Activated T-cell treated with anti-CD3 and anti-CD28 coated beads for 48 hours (primary cell): ENCODE measurements around the gene AJM1.
A peak's percentile ranks its signal among the peaks of the same experiment; 100 is the strongest.
"Not testable (repeated sequence)": the region's sequence is repeated elsewhere in the genome, so short reads cannot be mapped to it uniquely, and the experiment has no call there.

ENCODE experiments used
- DNase-seq: peaks from one replicate; pipeline ENCODE4 v3.0.0-alpha.2; 2020; ENCODE audit warnings: low read depth

AJM1 gene

GRCh38 chr9:136842380-136842948 lies at the start of gene AJM1:
TSS of gene AJM1 (plus strand) at chr9:136842478. CDS start at chr9:136844415, 1,937 bp downstream.
- peak; percentile 81 for DNase-seq

DNA sequence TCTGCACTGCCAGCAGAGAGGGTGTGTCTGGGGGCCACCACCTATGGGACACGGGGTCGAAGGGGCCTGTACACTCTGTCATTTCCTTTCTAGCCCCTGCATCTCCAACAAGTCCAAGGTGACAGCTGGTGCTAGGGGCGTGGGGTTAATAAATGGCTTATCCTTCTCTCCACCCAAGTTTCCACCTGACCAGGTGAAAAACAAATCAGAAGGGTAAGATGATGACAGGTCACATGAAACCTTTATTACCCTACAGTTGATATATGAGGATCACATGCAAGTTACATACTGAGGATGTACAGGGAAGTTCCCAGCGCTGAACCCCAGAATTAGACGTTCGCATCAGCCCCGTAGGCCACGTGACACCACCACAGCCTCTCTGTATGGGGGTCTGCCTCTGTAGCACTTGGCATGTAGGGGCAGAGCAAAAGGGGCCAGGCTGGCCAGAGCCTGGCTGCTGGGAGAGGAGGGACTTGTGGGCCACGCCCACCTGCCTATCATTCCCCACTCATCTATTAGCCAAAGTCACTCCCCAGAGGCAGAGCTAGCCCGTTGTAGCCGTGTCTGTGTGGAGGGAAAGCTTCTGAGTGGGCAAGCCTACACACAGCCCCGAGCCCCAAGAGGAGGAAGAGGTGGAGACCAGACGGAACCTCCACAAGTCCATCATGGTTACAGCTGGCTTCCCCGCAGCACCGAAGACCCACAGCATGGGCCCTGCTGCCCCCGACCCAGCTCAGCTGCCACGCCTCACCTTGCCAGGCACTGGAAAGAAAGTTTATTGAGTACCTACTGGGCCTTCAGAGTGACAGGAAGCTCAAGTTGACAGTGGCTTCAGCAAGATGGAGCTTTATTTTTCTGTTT lies 49.0 kb upstream of the AJM1 start:
- DNase-seq = no peak

GRCh38 chr9:136794281-136794999 lies 47.8 kb upstream of the AJM1 start:
- DNase-seq = no peak

- DNase-seq = no peak
Observed at GRCh38 chr9:136795000-136795348, 47.3 kb upstream of the AJM1 start.

GRCh38 chr9:136796238-136796774 lies 46.0 kb upstream of the AJM1 start, which contains the start of gene CCDC183:
TSS of gene CCDC183 (plus strand) at chr9:136796338. CDS start at chr9:136796398, 60 bp downstream.
- DNase-seq = no peak

- DNase-seq = not testable (repeated sequence)
Observed at GRCh38 chr9:136796775-136797347, 45.4 kb upstream of the AJM1 start.

DNA sequence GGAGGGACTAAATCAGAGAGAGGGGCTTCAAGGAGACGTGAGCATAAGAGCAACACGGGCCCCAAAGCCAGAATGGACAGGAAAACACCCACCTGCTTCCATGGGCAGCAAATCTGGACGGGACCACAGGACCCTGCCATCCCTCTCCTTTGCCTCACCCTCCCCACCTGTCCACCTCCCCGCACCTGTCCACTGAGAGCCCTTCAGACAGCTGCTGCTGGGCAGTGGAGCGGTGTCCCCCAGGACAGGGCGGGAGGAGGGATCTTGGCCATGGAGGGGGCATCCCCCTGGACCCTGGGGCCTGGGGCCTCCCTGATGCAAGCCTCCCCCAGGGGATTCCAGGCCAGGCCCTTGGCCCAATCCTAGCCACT lies 43.6 kb upstream of the AJM1 start:
- DNase-seq = no peak

DNA sequence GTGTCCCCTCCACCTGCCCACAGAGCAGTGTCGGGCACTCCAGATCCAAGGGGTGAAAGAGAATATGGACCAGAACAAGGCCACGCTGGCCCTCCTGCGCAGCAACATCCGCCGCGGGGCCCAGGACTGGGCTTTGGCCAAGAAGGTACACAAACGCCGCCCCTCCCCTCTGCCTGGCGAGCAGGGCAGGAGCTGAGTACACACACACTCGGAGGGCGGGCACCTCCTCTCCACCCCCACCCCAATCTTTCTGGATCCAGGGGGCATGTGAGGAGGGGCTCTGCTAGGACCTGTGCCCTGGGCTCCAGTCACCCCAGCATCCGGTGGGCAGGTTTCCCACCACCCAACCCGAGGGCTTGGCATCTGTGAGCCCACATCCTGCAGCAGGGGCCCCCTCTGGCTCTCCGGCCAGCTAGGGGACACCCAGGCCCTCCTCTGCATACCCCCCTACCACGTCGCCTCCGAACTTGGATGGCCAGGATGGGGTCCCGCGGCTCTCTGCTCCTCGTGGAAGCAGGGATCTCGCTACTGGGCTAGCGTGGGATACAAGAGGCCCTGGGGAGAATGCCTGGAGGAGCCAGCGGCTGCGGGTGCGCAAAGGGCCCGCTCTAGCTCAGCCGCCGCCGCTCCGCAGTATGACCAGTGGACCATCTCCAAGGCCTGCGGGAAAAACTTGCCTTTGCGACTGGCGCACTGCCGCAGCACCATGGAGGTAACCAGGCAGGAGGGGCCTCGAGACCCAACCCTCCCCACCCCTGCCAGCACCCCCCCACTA lies 43.0 kb upstream of the AJM1 start:
- no peak for DNase-seq

DNA sequence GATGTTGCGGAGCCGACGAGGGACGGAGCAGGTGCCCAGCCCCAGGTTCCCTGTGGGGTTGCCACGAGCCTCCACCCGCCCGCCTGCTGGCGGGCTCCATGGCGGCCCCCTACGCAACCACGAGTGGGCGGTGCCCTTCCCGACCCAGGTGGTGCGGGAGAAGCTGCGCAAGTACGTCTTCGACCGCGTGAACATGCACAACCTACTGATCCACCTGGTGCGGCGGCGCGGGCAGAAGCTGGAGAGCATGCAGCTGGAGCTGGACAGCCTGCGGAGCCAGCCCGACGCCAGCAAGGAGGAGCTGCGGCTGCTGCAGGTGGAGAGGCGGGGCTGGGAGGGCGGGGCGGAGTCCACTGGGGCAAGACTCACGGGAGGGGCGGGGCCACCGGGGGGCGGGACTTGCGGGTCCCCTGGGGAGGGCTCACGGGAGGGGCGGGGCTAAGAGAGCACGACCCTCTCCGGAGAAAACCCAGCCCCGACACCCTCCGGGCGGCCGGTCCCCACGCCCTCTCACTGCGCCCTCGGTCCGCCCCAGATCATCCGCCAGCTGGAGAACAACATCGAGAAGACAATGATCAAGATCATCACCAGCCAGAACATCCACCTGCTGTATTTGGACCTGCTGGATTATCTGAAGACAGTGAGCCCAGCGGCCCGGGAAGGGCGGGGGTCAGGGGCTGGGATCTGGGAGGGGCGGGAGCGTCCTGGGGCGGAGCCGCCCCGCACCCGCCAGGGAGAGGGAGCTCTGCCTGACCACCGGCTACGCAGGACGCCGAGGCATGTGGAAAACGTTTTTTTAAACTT lies 42.2 kb upstream of the AJM1 start:
- peak; percentile 84 for DNase-seq

GRCh38 chr9:136802321-136802720 lies 40.0 kb upstream of the AJM1 start:
- no peak for DNase-seq

DNA sequence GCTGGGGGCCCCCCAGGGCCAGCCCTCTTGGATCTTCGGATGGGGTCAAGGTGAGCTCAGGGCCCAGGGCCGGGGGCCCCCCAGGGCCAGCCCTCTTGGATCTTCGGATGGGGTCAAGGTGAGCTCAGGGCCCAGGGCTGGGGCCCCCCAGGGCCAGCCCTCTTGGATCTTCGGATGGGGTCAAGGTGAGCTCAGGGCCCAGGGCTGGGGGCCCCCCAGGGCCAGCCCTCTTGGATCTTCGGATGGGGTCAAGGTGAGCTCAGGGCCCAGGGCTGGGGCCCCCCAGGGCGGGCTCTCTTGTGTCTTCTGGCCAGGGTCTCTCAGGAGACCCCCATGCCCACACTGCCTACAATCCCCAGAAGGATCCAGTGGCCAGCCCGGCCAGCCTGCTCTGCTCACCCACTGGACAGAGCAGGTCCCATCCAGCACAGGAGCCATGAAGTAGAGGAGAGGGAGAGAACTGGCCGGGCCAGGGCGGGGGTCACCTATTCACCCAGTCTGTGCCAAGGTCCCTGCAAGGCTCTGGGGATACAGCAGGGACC lies 39.2 kb upstream of the AJM1 start:
- DNase-seq = not testable (repeated sequence)

- no peak for DNase-seq
Observed at GRCh38 chr9:136803551-136804508, 38.4 kb upstream of the AJM1 start.

- DNase-seq = no peak
Observed at GRCh38 chr9:136804509-136805206, 37.6 kb upstream of the AJM1 start.

DNA sequence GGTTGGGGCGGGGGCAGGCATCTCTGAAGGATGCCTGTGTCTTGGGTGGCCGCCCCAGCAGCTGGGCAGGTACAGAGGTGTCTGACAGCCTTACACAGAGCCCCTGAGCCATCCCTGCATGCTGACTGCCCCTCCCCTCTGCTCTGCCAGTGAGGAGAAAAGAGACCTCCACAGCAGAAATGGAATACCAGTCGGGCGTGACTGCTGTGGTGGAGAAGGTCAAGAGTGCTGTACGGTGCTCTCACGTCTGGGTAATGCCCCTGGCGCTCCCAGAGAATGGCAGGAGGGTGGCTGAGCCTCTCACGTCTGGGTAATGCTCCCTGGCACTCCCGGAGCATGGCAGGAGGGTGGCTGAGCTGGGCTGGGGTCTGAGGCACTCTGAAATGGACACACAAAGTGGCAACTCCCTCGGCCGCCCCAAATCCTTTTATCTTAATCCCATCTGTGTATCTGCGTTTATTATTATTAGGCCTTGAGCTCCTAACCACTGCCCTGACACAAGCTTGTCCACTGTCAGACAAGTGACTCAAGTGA lies 37.0 kb upstream of the AJM1 start:
- no peak for DNase-seq

DNA sequence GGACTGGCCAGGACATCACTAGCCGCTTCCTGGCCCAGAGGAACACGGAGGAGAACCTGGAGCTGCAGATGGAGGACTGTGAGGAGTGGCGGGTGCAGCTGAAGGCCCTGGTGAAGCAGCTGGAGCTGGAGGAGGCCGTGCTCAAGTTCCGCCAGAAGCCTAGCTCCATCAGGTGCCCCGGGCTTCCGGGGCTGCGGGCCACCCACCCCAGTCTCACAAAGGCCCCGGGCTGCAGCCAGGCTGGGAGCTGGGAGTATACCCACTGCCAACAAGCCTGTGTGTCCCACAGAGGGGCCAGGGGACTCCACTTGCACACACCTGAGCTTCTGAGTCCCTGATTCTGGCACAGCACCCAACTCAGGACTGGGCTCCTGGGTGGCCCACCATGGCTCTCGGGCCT lies 36.2 kb upstream of the AJM1 start:
- DNase-seq = no peak

DNA sequence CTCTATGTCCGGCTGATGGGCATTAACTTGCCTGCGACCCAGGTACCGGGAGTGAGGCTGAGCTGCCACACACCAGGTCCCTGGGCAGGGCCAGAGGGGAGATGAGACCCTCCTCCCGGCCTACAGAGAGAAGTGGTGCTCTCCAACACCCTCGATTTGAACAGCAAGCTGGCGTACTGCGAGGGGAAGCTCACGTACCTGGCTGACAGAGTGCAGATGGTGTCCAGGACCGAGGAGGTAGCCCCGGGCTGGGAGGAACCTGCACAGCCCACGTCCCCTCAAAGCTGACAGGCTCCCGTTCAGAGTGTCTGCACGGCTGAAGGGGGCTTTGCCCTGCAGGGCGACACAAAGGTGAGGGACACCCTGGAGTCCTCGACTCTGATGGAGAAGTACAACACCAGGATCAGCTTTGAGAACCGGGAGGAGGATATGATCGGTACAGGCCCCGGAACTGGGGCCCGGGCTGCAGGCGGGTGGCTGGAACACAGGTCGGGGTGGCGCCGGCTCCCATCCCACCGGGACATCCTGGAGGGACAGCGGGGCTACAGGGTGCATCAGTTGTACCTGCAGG lies 35.6 kb upstream of the AJM1 start:
- no peak for DNase-seq

DNA sequence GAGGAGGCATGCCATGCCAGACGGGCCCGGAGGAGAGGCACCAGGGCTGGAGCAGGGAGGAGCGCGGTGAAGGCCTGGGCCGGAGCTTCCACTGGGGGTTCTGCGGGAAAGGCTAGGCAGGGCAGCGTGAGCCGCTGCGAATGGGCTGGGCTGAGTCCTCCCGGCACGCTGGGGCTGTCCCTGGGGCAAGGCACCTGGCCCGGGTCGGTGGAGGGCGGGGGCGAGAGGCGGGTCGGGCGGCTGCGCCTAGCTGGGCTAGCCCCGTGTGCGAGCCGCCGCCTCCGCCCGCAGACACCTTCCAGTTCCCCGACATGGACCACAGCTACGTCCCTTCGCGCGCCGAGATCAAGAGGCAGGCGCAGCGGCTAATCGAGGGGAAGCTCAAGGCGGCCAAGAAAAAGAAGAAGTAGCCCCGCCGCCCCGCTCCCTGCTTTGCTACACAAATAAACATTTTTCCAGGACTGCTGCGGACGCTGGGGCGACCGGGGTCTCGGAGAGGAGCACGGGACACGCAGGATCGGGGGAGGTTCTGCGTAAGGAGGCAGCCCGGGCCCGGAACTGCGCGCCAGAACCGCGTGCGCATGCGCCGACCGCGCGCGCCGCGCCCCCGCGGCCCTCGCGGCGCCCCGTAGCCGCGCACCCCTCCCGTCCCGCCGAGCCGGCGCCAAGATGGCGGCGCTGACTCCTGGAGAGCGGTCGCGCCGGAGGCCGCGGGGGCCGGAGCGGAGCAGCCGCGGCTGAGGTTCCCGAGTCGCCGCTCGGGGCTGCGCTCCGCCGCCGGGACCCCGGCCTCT lies 34.8 kb upstream of the AJM1 start, which contains the start of gene RABL6:
RABL6 (plus strand) TSS at position 668 of the 794 bp plus-strand sequence. CDS start 249 bp downstream, outside the sequence.
- DNase-seq = peak; percentile 81
